Neural cell (in vitro differentiated cells): ENCODE data around the gene CCDC32. TPM values are rescaled to one million over a fixed set of nuclear protein-coding genes. Genes with fewer than 3 reads are reported as not detected.

Experiments
- H2AFZ ChIP-seq: fragments of 200-600, 300-800 bp; sonication (generic), shearing (Covaris generic); 2 replicates; pipeline ENCODE4 v1.6.0; 2014; ENCODE audit warnings: low read depth, mild to moderate bottlenecking, antibody characterized with exemption, low read length, moderate library complexity
- H3F3A ChIP-seq: fragments of 200-600 bp; shearing (Covaris generic); 2 replicates; pipeline ENCODE4 v1.6.1; 2016; ENCODE audit warnings: mild to moderate bottlenecking, moderate library complexity, mixed read lengths, antibody characterized with exemption, low read length; ENCODE audit not compliant: insufficient read depth, poor library complexity, severe bottlenecking
- H3K27ac ChIP-seq: fragments of 200-600, 300-800 bp; sonication (generic), shearing (Covaris generic); 2 replicates; pipeline ENCODE4 v1.5.1; 2014; ENCODE audit warnings: mild to moderate bottlenecking, low read length, moderate library complexity
- H3K27me3 ChIP-seq: fragments of 300-800, 200-600 bp; sonication (generic), shearing (Covaris generic); 2 replicates; pipeline ENCODE4 v1.6.0; 2014; ENCODE audit warnings: mild to moderate bottlenecking, low read depth, low read length, moderate library complexity; ENCODE audit not compliant: insufficient read depth
- H3K36me3 ChIP-seq: fragments of 300-800, 200-600 bp; sonication (generic), shearing (Covaris generic); 2 replicates; pipeline ENCODE4 v1.5.1; 2014; ENCODE audit warnings: mild to moderate bottlenecking, antibody characterized with exemption, low read length, moderate library complexity; ENCODE audit not compliant: insufficient read depth
- H3K4me2 ChIP-seq: fragments of 300-800, 200-600 bp; sonication (generic), shearing (Covaris generic); 2 replicates; pipeline ENCODE4 v1.6.0; 2014; ENCODE audit warnings: mild to moderate bottlenecking, low read length
- H3K4me3 ChIP-seq: fragments of 300-800, 200-600 bp; sonication (generic), shearing (Covaris generic); 2 replicates; pipeline ENCODE4 v1.5.1; 2014; ENCODE audit warnings: mild to moderate bottlenecking, low read length, moderate library complexity
- H3K79me2 ChIP-seq: fragments of 200-600 bp; shearing (Covaris generic); replicated peaks from 2 replicates; pipeline ENCODE4 v1.6.0; 2014; ENCODE audit warnings: mild to moderate bottlenecking, low read length, moderate library complexity; ENCODE audit not compliant: insufficient read depth
- H3K9ac ChIP-seq: fragments of 300-800, 200-600 bp; sonication (generic), shearing (Covaris generic); 2 replicates; pipeline ENCODE4 v1.6.1; 2016; ENCODE audit warnings: mild to moderate bottlenecking, low read length, mixed read lengths
- H3K9me2 ChIP-seq: fragments of 200-600 bp; shearing (Covaris generic); 2 replicates; pipeline ENCODE4 v1.6.1; 2016; ENCODE audit warnings: mild to moderate bottlenecking, low read length, mixed read lengths; ENCODE audit not compliant: insufficient read depth
- H3K9me3 ChIP-seq: fragments of 200-600, 300-800 bp; sonication (generic), shearing (Covaris generic); 2 replicates; pipeline ENCODE4 v1.6.1; 2016; ENCODE audit warnings: mild to moderate bottlenecking, mixed run types, low read length, moderate library complexity, mixed read lengths
- H4K20me1 ChIP-seq: fragments of 200-600 bp; shearing (Covaris generic); 2 replicates; pipeline ENCODE4 v1.6.1; 2016; ENCODE audit warnings: mild to moderate bottlenecking, mixed run types; ENCODE audit not compliant: insufficient read depth
- CTCF ChIP-seq: fragments of 450-650 bp; IDR thresholded peaks from 2 replicates; pipeline ENCODE4 v1.5.1; 2014; ENCODE audit warnings: antibody characterized with exemption, mild to moderate bottlenecking, moderate library complexity; ENCODE audit not compliant: poor library complexity, severe bottlenecking
- EP300 ChIP-seq: fragments of 450-650 bp; conservative IDR thresholded peaks from 2 replicates; pipeline ENCODE4 v1.6.1; 2014; ENCODE audit warnings: antibody characterized with exemption, mild to moderate bottlenecking, moderate library complexity; ENCODE audit not compliant: poor library complexity, severe bottlenecking
- EZH2 ChIP-seq: fragments of 200-600, 300-800 bp; shearing (Covaris generic), sonication (generic); IDR thresholded peaks from 2 replicates; pipeline ENCODE4 v1.6.1; 2014; ENCODE audit warnings: antibody characterized with exemption, low read length, borderline replicate concordance, mild to moderate bottlenecking; ENCODE audit not compliant: insufficient read depth, poor library complexity, severe bottlenecking
- MXI1 ChIP-seq: fragments of 450-650 bp; conservative IDR thresholded peaks from 2 replicates; pipeline ENCODE4 v1.6.1; 2014; ENCODE audit warnings: antibody characterized with exemption, mild to moderate bottlenecking; ENCODE audit not compliant: poor library complexity, severe bottlenecking
- POLR2AphosphoS5 ChIP-seq: IDR thresholded peaks from 2 replicates; pipeline ENCODE4 v1.6.1; 2012
- RAD21 ChIP-seq: fragments of 450-650 bp; conservative IDR thresholded peaks from 2 replicates; pipeline ENCODE4 v1.6.1; 2014; ENCODE audit warnings: antibody characterized with exemption, mild to moderate bottlenecking, moderate library complexity
- REST ChIP-seq: IDR thresholded peaks from 2 replicates; pipeline ENCODE4 v1.6.1; 2012; ENCODE audit warnings: borderline replicate concordance
- SMC3 ChIP-seq: fragments of 450-650 bp; conservative IDR thresholded peaks from 2 replicates; pipeline ENCODE4 v1.6.1; 2014; ENCODE audit warnings: antibody characterized with exemption, mild to moderate bottlenecking, moderate library complexity; ENCODE audit not compliant: poor library complexity
- TAF1 ChIP-seq: IDR thresholded peaks from 2 replicates; pipeline ENCODE4 v1.6.1; 2012; ENCODE audit warnings: low read depth
- polyA plus RNA-seq: library from polyadenylated mRNA; depleted of rRNA; stranded (reverse); fragments of >200 nt; gene quantifications from 2 replicates; pipeline ENCODE4 v1.2.3, GENCODE V29; 2014

Gene CCDC32
- polyA plus RNA-seq, 1 donor from 2014 or later, result 34.2 TPM

DNA sequence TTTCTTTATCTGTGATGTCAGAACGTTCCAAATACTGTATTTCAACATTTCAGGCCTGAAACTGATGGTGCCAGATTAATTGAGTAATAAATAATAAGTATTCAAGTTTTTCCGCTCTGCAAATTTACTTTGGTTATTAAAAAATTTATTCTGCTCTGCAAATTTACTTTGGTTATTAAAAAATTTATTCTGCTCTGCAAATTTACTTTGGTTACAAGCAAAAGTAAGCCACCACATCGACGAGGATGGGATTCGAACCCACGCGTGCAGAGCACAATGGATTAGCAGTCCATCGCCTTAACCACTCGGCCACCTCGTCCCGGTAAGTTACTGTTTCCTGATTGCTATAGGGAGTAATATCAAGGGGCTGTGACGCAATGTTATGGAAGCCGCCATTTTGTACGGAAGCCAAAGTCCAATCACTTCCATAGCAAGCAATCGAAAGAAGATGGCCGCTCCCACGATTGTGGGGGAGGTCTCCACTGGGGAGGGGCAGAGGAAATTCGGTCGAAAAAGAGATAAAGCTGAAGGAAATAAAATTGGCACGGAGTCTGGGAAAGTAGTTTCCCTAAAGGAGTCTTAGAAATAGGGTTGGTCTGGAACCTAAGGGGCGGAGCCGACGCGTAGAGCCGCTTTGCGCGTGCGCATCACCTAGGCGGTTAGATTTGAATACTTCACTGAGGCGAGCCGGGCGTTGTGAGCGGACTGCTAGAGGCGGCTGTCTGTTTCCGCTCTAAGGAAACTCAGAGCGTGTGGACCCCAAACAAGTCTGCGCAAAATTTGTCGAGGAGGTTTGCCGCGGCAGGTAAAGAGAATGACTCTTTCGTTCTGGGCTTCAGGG, 29.0 kb upstream of the CCDC32 start, which contains the start of gene KNL1:
Gene KNL1 (plus strand): TSS at position 662 of the 841 bp plus-strand sequence. CDS start 8,683 bp downstream, outside the sequence.
- no peaks in the 10 kb centered on the region for H3K79me2 ChIP-seq
- no peaks in the 10 kb centered on the region for H3K27me3 ChIP-seq
- no peaks in the 10 kb centered on the region for H3K9me3 ChIP-seq
- H3K9ac ChIP-seq, result peak within 1 kb of the TSS; percentile 78
- no peaks in the 10 kb centered on the region for H3K36me3 ChIP-seq
- H4K20me1 ChIP-seq, result no peaks in the 10 kb centered on the region
- H3K9me2 ChIP-seq, result no peaks in the 10 kb centered on the region
- H2AFZ ChIP-seq, result peak within 1 kb of the TSS; percentile 15
- peak within 1 kb of the TSS; percentile 90 for H3K27ac ChIP-seq
- H3K4me3 ChIP-seq, result peak within 1 kb of the TSS; percentile 85
- peak; percentile 35 for TF ChIP-seq SMC3
- TF ChIP-seq CTCF, result no peak
- TF ChIP-seq MXI1, result peak; percentile 100
- TF ChIP-seq RAD21, result no peak
- peak; percentile 44 for TF ChIP-seq POLR2AphosphoS5
- peak; percentile 77 for TF ChIP-seq EP300
- TF ChIP-seq TAF1, result no peak
- TF ChIP-seq REST, result no peak
- no peak for TF ChIP-seq EZH2
- peaks cover 4% of the 10 kb centered on the region for H3F3A ChIP-seq
- H3K4me2 ChIP-seq, result peak within 1 kb of the TSS; percentile 89

- no peaks in the 10 kb centered on the region for H3K9me2 ChIP-seq
- no peak overlapping the region for H2AFZ ChIP-seq
- H3K4me3 ChIP-seq, result peak overlapping the region; percentile 85
- no peak overlapping the region for H3K27ac ChIP-seq
- no peak overlapping the region for H3K9ac ChIP-seq
- TF ChIP-seq EZH2, result no peak
- no peak for TF ChIP-seq SMC3
- no peak for TF ChIP-seq CTCF
- no peak for TF ChIP-seq EP300
- TF ChIP-seq REST, result no peak
- TF ChIP-seq RAD21, result no peak
- TF ChIP-seq POLR2AphosphoS5, result no peak
- H3K36me3 ChIP-seq, result no peaks in the 10 kb centered on the region
- no peaks in the 10 kb centered on the region for H3K79me2 ChIP-seq
- H3F3A ChIP-seq, result peaks cover 4% of the 10 kb centered on the region
- H4K20me1 ChIP-seq, result no peaks in the 10 kb centered on the region
- no peaks in the 10 kb centered on the region for H3K9me3 ChIP-seq
- H3K4me2 ChIP-seq, result no peak overlapping the region
- no peaks in the 10 kb centered on the region for H3K27me3 ChIP-seq
Observed at GRCh38 chr15:40593165-40593564, 28.3 kb upstream of the CCDC32 start.
